K562 (cell line): ENCODE results near the gene STMND1. TPM values are rescaled to one million over a fixed set of nuclear protein-coding genes. Genes with fewer than 3 reads are reported as not detected.

Experiments
- ATAC-seq: fragments of 200-7000 bp; cut with Tn5 transposase; 3 replicates; pipeline ENCODE4 v1.9.1; 2020; ENCODE audit warnings: moderate library complexity
- BruUV-seq: library from RNA; stranded (reverse); fragments of 400-500 nt; replicated peaks from 2 replicates; lab custom pipeline; 2021; lab: Mats Ljungman, UMichigan
- CTCF ChIA-PET: fragments of 300-600 bp; formaldehyde crosslinking; extraction: SDS; loops from one replicate; lab custom pipeline; 2021; ENCODE audit warnings: low intra/inter-chr PET ratio; lab: Yijun Ruan, JAX
- POLR2A ChIA-PET: fragments of 300-600, 350-650 bp; sonication (Branson Sonifier 250); formaldehyde crosslinking; extraction: SDS; loops from one replicate; lab custom pipeline; 2021; ENCODE audit warnings: antibody characterized with exemption, inconsistent platforms; lab: Yijun Ruan, JAX
- DNase-seq, 4 experiments: peaks; one replicate each; pipeline versions ENCODE4 v3.0.0 to v3.0.0-alpha.2; 2011 to 2018; ENCODE audit warnings: low spot score in 3 of 4, mixed read lengths in 3 of 4; ENCODE audit errors: extremely low read depth in 1 of 4
- FAIRE-seq: peaks from 2 replicates; lab custom pipeline; 2011; peaks lifted over from hg19 to GRCh38; lab: Jason Lieb, UNC
- H2AFZ ChIP-seq: 2 replicates; pipeline ENCODE4 v1.6.0; 2011; ENCODE audit warnings: low read depth, low read length, control low read depth, inconsistent platforms
- H3K27ac ChIP-seq: fragments of 200-600 bp; 3 replicates; pipeline ENCODE4 v1.8.0; 2011; ENCODE audit warnings: low read depth, mild to moderate bottlenecking, control low read depth, inconsistent platforms, low read length, moderate library complexity, mixed read lengths; ENCODE audit errors: extremely low read depth
- H3K27me3 ChIP-seq, 2 experiments: fragments of 300-600 bp in 1 of 2; 2 replicates in 1 of 2; 3 replicates in 1 of 2; pipeline versions ENCODE4 v1.6.0 to v1.8.0; 2011; ENCODE audit warnings: inconsistent platforms in 2 of 2, low read length in 2 of 2, mild to moderate bottlenecking in 1 of 2, mixed read lengths in 1 of 2, moderate library complexity in 1 of 2; ENCODE audit not compliant: control insufficient read depth in 2 of 2, insufficient read depth in 2 of 2
- H3K36me3 ChIP-seq: fragments of 300-600 bp; 3 replicates; pipeline ENCODE4 v1.8.0; 2011; ENCODE audit warnings: mild to moderate bottlenecking, low read length, inconsistent platforms; ENCODE audit not compliant: control insufficient read depth, insufficient read depth
- H3K4me1 ChIP-seq, 2 experiments: fragments of 200-600 bp in 1 of 2; replicated peaks in 1 of 2; 2 replicates in 1 of 2; 3 replicates in 1 of 2; pipeline versions ENCODE4 v1.5.1 to v1.8.0; 2011; ENCODE audit warnings: inconsistent platforms in 2 of 2, low read length in 2 of 2, mild to moderate bottlenecking in 1 of 2, mixed read lengths in 1 of 2, moderate library complexity in 1 of 2; ENCODE audit not compliant: control insufficient read depth in 2 of 2, insufficient read depth in 2 of 2
- H3K4me2 ChIP-seq: 2 replicates; pipeline ENCODE4 v1.6.1; 2011; ENCODE audit warnings: low read length, control low read depth, inconsistent platforms, mixed read lengths; ENCODE audit not compliant: insufficient read depth
- H3K4me3 ChIP-seq: fragments of 200-600 bp; sonication (generic), shearing (Covaris generic); 2 replicates; pipeline ENCODE4 v1.5.1; 2016; ENCODE audit warnings: control low read depth, inconsistent platforms
- H3K79me2 ChIP-seq: fragments of 200-600 bp; 3 replicates; pipeline ENCODE4 v1.8.0; 2011; ENCODE audit warnings: low read length, inconsistent platforms; ENCODE audit not compliant: control insufficient read depth, insufficient read depth
- H3K9ac ChIP-seq, 2 experiments: 2 replicates each; pipeline versions ENCODE4 v1.6.0 to v1.6.1; 2011; ENCODE audit warnings: low read depth in 2 of 2, low read length in 2 of 2, control low read depth in 1 of 2, inconsistent platforms in 1 of 2, mild to moderate bottlenecking in 1 of 2, mixed read lengths in 1 of 2; ENCODE audit not compliant: insufficient read depth in 1 of 2
- H3K9me1 ChIP-seq: one replicate; pipeline ENCODE4 v1.6.0; 2011; ENCODE audit warnings: inconsistent platforms, mild to moderate bottlenecking, low read length, moderate library complexity; ENCODE audit not compliant: control insufficient read depth, insufficient read depth
- H3K9me3 ChIP-seq: replicated peaks from 2 replicates; pipeline ENCODE4 v1.5.1; 2011; ENCODE audit warnings: low read depth, low read length, inconsistent platforms; ENCODE audit not compliant: control insufficient read depth, insufficient read depth
- H4K20me1 ChIP-seq: replicated peaks from 2 replicates; pipeline ENCODE4 v1.6.1; 2011; ENCODE audit warnings: low read length, inconsistent platforms, mixed read lengths; ENCODE audit not compliant: control insufficient read depth, insufficient read depth
- CTCF ChIP-seq, 3 experiments: IDR thresholded peaks in 2 of 3; conservative IDR thresholded peaks in 1 of 3; 2 replicates each; pipeline ENCODE4 v1.5.1; 2011 to 2012; ENCODE audit warnings: low read length in 3 of 3, mild to moderate bottlenecking in 3 of 3, control low read depth in 2 of 3, improper control_type of control experiment in 1 of 3, inconsistent platforms in 1 of 3, low read depth in 1 of 3, mixed read lengths in 1 of 3, moderate library complexity in 1 of 3; ENCODE audit not compliant: insufficient read depth in 2 of 3
- L3MBTL2 ChIP-seq: fragments of 450-650 bp; IDR thresholded peaks from 2 replicates; pipeline ENCODE4 v1.6.1; 2016; ENCODE audit warnings: mild to moderate bottlenecking, moderate library complexity
- RAD21 ChIP-seq, 2 experiments: fragments of 250-450 bp in 1 of 2; fragments of 450-650 bp in 1 of 2; sonication (Bioruptor Pico) in 1 of 2; formaldehyde crosslinking in 1 of 2; IDR thresholded peaks in 1 of 2; conservative IDR thresholded peaks in 1 of 2; 2 replicates each; pipeline versions ENCODE4 v1.4.0 to v1.8.0; 2020 to 2022; ENCODE audit warnings: mild to moderate bottlenecking in 2 of 2, moderate library complexity in 1 of 2
- SMC3 ChIP-seq: conservative IDR thresholded peaks from 2 replicates; pipeline ENCODE4 v1.6.1; 2011; ENCODE audit warnings: low read depth, low read length, improper control_type of control experiment; ENCODE audit not compliant: insufficient read depth
- WHSC1 ChIP-seq: IDR thresholded peaks from one replicate; pipeline ENCODE4 v1.6.1; 2012; ENCODE audit warnings: low read length, control low read depth, inconsistent platforms
- ZBTB8A ChIP-seq: fragments of 450-650 bp; IDR thresholded peaks from 2 replicates; pipeline ENCODE4 v1.6.1; 2018; ENCODE audit warnings: mild to moderate bottlenecking, moderate library complexity; ENCODE audit not compliant: partially characterized antibody
- ZNF584 ChIP-seq: fragments of 200-800 bp; sonication (Bioruptor generic); IDR thresholded peaks from 2 replicates; pipeline ENCODE4 v1.6.1; 2016; ENCODE audit warnings: low read depth, mild to moderate bottlenecking, missing genetic modification characterization, missing compliant biosample characterization
- WGBS: fragments of 100-300 bp; shearing (Covaris generic); methylation state at CpG from one replicate; pipeline ENCODE4 v1.1.6; 2016; ENCODE audit warnings: low coverage, mixed read lengths; ENCODE audit not compliant: insufficient coverage; ENCODE audit errors: missing lambda C conversion rate; 5-methylcytosine and 5-hydroxymethylcytosine counted together
- in situ Hi-C: fragments of 300-500 bp; cut with MboI; formaldehyde crosslinking; loops from 4 replicates; pipeline ENCODE4 v1.15.0; 2018; ENCODE audit warnings: inconsistent platforms, mixed read lengths
- intact Hi-C: fragments of 100-400 bp; cut with micrococcal nuclease; formaldehyde crosslinking; loops from 2 replicates; pipeline ENCODE4 v1.14.2; 2022
- polyA plus RNA-seq, 8 experiments: library from polyadenylated mRNA; depleted of rRNA in 4 of 8; stranded (reverse) in 5 of 8; unstranded in 3 of 8; fragments of >200 nt; fragmentation: Nextera tagmentation in 2 of 8; fragmentation: Illumina TruSeq in 1 of 8; extraction: Ambion mirVana in 2 of 8; extraction: Trizol in 1 of 8; gene quantifications; 2 replicates each; pipeline versions ENCODE4 v1.2.1 to v1.2.3, GENCODE V29; 2011 to 2014; ENCODE audit warnings: inconsistent platforms in 1 of 8, missing spikeins in 1 of 8
- total RNA-seq, 7 experiments: library from RNA; depleted of rRNA in 6 of 7; stranded (reverse); fragments of >200 nt in 6 of 7; fragmentation: Illumina TruSeq in 2 of 7; extraction: Trizol in 2 of 7; gene quantifications; 2 replicates each; pipeline versions ENCODE4 v1.2.1 to v1.2.3, GENCODE V29; 2011 to 2021; ENCODE audit warnings: low replicate concordance in 1 of 7
- TF ChIP-seq, protein P1 (sequence below): fragments of 450-650 bp; IDR thresholded peaks from 2 replicates; pipeline ENCODE4 v1.7.1; 2018; ENCODE audit warnings: mild to moderate bottlenecking, low read depth; ENCODE audit not compliant: partially characterized antibody
- TF ChIP-seq, protein P2 (sequence below), 2 experiments: IDR thresholded peaks; 2 replicates each; pipeline ENCODE4 v1.6.1; 2011; ENCODE audit warnings: borderline replicate concordance in 1 of 2, control low read depth in 1 of 2, low read depth in 1 of 2, low read length in 1 of 2, mild to moderate bottlenecking in 1 of 2, mixed read lengths in 1 of 2, moderate library complexity in 1 of 2; ENCODE audit not compliant: insufficient read depth in 1 of 2, insufficient read length in 1 of 2, poor library complexity in 1 of 2, severe bottlenecking in 1 of 2; ENCODE audit errors: extremely low read depth in 1 of 2
- TF ChIP-seq, protein P3 (sequence below): IDR thresholded peaks from 2 replicates; pipeline ENCODE4 v1.6.1; 2011; ENCODE audit warnings: borderline replicate concordance, low read depth, mild to moderate bottlenecking, moderate library complexity, low read length; ENCODE audit not compliant: insufficient read depth, poor library complexity, severe bottlenecking

The STMND1 gene
- total and polyA plus RNA-seq, 9 of the 15 experiments (the other 6 are each of a cell fraction or from before 2014, with no cell fraction given), result not detected

DNA sequence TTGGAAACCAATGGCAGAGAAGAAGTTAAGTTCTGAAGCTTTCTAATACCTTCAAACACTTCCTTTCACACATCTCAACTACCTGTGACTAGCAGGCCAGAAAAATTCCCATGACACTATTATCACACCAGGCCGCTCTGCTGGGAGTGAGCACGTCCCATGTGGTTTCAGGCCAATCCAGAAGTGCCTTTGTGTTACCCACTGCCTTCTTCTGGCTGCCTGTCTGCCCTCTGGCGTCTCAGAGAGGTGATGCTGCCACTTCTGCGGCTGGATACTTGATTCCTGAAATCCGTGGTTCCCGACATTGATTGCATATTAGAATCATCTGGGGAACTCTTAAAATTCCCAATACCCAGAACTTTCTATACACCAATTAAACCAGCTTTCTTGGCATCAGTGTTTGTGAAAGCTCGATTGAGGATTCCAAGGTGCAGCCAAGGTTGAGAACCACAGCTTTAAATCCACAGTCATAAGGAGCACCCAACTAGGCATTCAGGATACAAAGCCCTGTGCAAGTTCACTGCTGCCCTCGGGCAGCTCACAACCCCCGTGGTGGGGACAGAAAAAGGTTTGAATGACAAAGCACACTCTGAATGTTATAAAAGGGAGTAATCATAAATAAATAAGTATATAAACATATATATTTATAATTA is 65.6 kb downstream of the STMND1 start:
- H4K20me1 ChIP-seq, result no peaks in the 10 kb centered on the region
- ChIA-PET POLR2A (interaction anchor here (0.8 kb wide), 1 partner anchor 634 kb away, joined by 3 read pairs; no protein-coding TSS in a partner anchor), CTCF (interaction anchor here (0.9 kb wide), 1 partner anchor 638 kb away, joined by 3 read pairs; no protein-coding TSS in a partner anchor)
- H3K4me2 ChIP-seq, result no peak overlapping the region
- no peak overlapping the region for H3K27ac ChIP-seq
- peak; percentile 69 for FAIRE-seq
- H3K9me1 ChIP-seq, result no peaks in the 10 kb centered on the region
- BruUV-seq, result no TSS peak
- no peaks in the 10 kb centered on the region for H3K9me3 ChIP-seq
- TF ChIP-seq WHSC1 (no peak), L3MBTL2 (0 out of 2 replicates have a peak, but pooled peaks have one; percentile 16), RAD21 (CRISPR knock-in tag; conservative IDR thresholded peaks at IDR 0.05 in 1 of 2, IDR thresholded peaks at IDR 0.05 in 1 of 2) (peak in 1 of 2 experiments; percentile 42; a peak in 2 of 4 replicates), ZBTB8A (no peak), SMC3 (0 out of 2 replicates have a peak, but pooled peaks have one; percentile 7), CTCF (IDR thresholded peaks at IDR 0.05 in 2 of 3, conservative IDR thresholded peaks at IDR 0.05 in 1 of 3; ENCODE audit: insufficient read depth in 2 of 3, low read depth in 1 of 3, low read length in 3 of 3) (peak; percentile 49 to 58 (median 53)), ZNF584 (CRISPR knock-in tag) (no peak)
- TF ChIP-seq, protein P1, sequence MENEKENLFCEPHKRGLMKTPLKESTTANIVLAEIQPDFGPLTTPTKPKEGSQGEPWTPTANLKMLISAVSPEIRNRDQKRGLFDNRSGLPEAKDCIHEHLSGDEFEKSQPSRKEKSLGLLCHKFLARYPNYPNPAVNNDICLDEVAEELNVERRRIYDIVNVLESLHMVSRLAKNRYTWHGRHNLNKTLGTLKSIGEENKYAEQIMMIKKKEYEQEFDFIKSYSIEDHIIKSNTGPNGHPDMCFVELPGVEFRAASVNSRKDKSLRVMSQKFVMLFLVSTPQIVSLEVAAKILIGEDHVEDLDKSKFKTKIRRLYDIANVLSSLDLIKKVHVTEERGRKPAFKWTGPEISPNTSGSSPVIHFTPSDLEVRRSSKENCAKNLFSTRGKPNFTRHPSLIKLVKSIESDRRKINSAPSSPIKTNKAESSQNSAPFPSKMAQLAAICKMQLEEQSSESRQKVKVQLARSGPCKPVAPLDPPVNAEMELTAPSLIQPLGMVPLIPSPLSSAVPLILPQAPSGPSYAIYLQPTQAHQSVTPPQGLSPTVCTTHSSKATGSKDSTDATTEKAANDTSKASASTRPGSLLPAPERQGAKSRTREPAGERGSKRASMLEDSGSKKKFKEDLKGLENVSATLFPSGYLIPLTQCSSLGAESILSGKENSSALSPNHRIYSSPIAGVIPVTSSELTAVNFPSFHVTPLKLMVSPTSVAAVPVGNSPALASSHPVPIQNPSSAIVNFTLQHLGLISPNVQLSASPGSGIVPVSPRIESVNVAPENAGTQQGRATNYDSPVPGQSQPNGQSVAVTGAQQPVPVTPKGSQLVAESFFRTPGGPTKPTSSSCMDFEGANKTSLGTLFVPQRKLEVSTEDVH, result no peak
- TF ChIP-seq, protein P2, sequence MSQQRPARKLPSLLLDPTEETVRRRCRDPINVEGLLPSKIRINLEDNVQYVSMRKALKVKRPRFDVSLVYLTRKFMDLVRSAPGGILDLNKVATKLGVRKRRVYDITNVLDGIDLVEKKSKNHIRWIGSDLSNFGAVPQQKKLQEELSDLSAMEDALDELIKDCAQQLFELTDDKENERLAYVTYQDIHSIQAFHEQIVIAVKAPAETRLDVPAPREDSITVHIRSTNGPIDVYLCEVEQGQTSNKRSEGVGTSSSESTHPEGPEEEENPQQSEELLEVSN (IDR thresholded peaks at IDR 0.05; ENCODE audit: borderline replicate concordance in 1 of 2, extremely low read depth in 1 of 2, insufficient read depth in 1 of 2, insufficient read length in 1 of 2, low read depth in 1 of 2, low read length in 1 of 2, poor library complexity in 1 of 2, severe bottlenecking in 1 of 2), result peak in 1 of 2 experiments; percentile 27
- TF ChIP-seq, protein P3, sequence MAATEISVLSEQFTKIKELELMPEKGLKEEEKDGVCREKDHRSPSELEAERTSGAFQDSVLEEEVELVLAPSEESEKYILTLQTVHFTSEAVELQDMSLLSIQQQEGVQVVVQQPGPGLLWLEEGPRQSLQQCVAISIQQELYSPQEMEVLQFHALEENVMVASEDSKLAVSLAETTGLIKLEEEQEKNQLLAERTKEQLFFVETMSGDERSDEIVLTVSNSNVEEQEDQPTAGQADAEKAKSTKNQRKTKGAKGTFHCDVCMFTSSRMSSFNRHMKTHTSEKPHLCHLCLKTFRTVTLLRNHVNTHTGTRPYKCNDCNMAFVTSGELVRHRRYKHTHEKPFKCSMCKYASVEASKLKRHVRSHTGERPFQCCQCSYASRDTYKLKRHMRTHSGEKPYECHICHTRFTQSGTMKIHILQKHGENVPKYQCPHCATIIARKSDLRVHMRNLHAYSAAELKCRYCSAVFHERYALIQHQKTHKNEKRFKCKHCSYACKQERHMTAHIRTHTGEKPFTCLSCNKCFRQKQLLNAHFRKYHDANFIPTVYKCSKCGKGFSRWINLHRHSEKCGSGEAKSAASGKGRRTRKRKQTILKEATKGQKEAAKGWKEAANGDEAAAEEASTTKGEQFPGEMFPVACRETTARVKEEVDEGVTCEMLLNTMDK, result peak; percentile 47
- H3K4me1 ChIP-seq, result no peaks in the 10 kb centered on the region
- peak in 3 of 4 experiments; percentile 13 to 29 (median 27) for DNase-seq
- WGBS, result under 1% methylated on average over 9 of the region's 9 CpGs
- intact Hi-C loops, result no loop called here
- H3K27me3 ChIP-seq, result peaks cover 0 to 4% of the 10 kb centered on the region in 2 experiments; a peak in 1 of 5 replicates
- no peak overlapping the region for H3K4me3 ChIP-seq
- H3K36me3 ChIP-seq, result no peaks in the 10 kb centered on the region
- H2AFZ ChIP-seq, result no peak overlapping the region
- H3K9ac ChIP-seq, result no peak overlapping the region
- in situ Hi-C loops, result loop anchor here (25.0 kb wide), 1 partner anchor 1145 kb away; no protein-coding TSS in a partner anchor
- H3K79me2 ChIP-seq, result no peaks in the 10 kb centered on the region
- ATAC-seq, result peak; percentile 90
